ENCODE data around the gene PPP1R17.

DNA sequence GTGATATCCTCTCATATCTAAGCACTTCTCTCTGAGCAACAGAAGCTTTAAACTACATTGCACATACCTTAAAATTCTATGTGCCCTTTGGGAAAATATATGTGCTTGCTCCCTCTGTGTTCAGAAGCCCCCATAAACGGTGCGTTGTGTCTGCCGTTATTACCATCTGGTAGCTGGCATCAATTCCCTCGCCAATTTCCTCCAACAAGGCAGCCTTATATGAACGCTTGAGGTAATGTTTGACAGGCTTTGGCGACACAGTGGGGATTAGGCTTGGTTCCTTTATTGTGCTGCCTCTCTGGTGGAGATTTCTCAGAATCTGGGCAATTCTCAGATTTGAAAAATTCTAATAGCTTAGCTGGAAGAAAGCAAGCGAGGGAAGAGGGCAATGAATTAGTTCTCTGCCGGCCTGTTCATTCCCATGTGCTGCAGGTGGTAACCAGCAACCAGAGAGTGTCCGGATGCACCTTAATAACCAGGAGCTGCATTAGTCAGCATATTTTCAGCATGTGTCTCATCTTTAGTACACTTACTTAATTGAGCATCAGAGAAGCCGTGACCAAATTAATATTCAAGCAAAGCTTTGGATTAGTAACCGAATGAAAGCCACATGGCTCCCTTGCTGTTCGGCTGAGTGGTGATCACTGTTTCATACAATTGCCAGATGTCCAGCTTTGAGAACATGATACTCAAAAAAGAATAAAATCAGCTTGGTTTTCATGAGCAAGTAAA, 7.3 kb upstream of the PPP1R17 start:
- TF ChIP-seq CHD2 (IDR thresholded peaks at IDR 0.05; ENCODE audit: low read length, partially characterized antibody) = no peak
- TF ChIP-seq EP300 (IDR thresholded peaks at IDR 0.05) = no peak
- TF ChIP-seq, protein P1, sequence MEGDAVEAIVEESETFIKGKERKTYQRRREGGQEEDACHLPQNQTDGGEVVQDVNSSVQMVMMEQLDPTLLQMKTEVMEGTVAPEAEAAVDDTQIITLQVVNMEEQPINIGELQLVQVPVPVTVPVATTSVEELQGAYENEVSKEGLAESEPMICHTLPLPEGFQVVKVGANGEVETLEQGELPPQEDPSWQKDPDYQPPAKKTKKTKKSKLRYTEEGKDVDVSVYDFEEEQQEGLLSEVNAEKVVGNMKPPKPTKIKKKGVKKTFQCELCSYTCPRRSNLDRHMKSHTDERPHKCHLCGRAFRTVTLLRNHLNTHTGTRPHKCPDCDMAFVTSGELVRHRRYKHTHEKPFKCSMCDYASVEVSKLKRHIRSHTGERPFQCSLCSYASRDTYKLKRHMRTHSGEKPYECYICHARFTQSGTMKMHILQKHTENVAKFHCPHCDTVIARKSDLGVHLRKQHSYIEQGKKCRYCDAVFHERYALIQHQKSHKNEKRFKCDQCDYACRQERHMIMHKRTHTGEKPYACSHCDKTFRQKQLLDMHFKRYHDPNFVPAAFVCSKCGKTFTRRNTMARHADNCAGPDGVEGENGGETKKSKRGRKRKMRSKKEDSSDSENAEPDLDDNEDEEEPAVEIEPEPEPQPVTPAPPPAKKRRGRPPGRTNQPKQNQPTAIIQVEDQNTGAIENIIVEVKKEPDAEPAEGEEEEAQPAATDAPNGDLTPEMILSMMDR (IDR thresholded peaks at IDR 0.05) = no peak
- no peak for TF ChIP-seq BCL3 (IDR thresholded peaks at IDR 0.05)
- TF ChIP-seq REST (IDR thresholded peaks at IDR 0.05) = no peak
- no peak for TF ChIP-seq CEBPB (IDR thresholded peaks at IDR 0.05)
- TF ChIP-seq NFE2L2 (conservative IDR thresholded peaks at IDR 0.05; ENCODE audit: low read length) = no peak
- no peak for TF ChIP-seq HOXA7 (CRISPR knock-in tag; IDR thresholded peaks at IDR 0.05)
